PFSK-1 (cell line): Measurements from ENCODE around the gene FJX1.

Experiments used
- POLR2AphosphoS5 ChIP-seq: IDR thresholded peaks from 2 replicates; pipeline ENCODE4 v1.6.1; 2012; ENCODE audit warnings: low read depth, mild to moderate bottlenecking, control low read depth, low read length, moderate library complexity
- REST ChIP-seq, 2 experiments: IDR thresholded peaks; 2 replicates each; pipeline versions ENCODE4 v1.6.1 to v1.8.0; 2011 to 2012; ENCODE audit warnings: low read depth in 2 of 2, low read length in 2 of 2, control low read depth in 1 of 2, inconsistent platforms in 1 of 2, mild to moderate bottlenecking in 1 of 2, moderate library complexity in 1 of 2; ENCODE audit not compliant: insufficient read depth in 1 of 2
- TAF1 ChIP-seq: IDR thresholded peaks from 2 replicates; pipeline ENCODE4 v1.6.1; 2012; ENCODE audit warnings: low read length, control low read depth, borderline replicate concordance; ENCODE audit not compliant: insufficient read depth

GRCh38 chr11:35589281-35589680 lies 29.0 kb upstream of the FJX1 start:
- TF ChIP-seq POLR2AphosphoS5 (no peak), REST (IDR thresholded peaks at IDR 0.05; ENCODE audit: insufficient read depth in 1 of 2, low read depth in 2 of 2, low read length in 2 of 2) (no peak), TAF1 (no peak)
